ENCODE data around the gene PFN1. TPM values are rescaled to one million over a fixed set of nuclear protein-coding genes. Genes with fewer than 3 reads are reported as not detected.

The PFN1 gene
- total and polyA plus RNA-seq, 9 of the 15 experiments (the other 6 are each of a cell fraction or from before 2014, with no cell fraction given) = 60.5 to 1,479 (median 456) TPM

- TF ChIP-seq ZNF586 (CRISPR knock-in tag; conservative IDR thresholded peaks at IDR 0.05) (no peak), SRSF9 (IDR thresholded peaks at IDR 0.05; ENCODE audit: borderline replicate concordance, low read depth, low read length) (no peak), RERE (CRISPR knock-in tag; IDR thresholded peaks at IDR 0.05; ENCODE audit: borderline replicate concordance) (no peak), ZNF23 (CRISPR knock-in tag; IDR thresholded peaks at IDR 0.05) (no peak), E2F3 (CRISPR knock-in tag; IDR thresholded peaks at IDR 0.05) (no peak), ZBTB7A (IDR thresholded peaks at IDR 0.05; ENCODE audit: borderline replicate concordance, control insufficient read depth, low read depth, low read length) (peak; percentile 48; the same call in 1 of the 2 replicates), DEAF1 (CRISPR knock-in tag; IDR thresholded peaks at IDR 0.05) (no peak), CREBBP (IDR thresholded peaks at IDR 0.05; ENCODE audit: low read depth, low read length) (no peak), POLR3A (IDR thresholded peaks at IDR 0.05; ENCODE audit: borderline replicate concordance, extremely low read depth, insufficient read depth, insufficient read length) (no peak), NKRF (IDR thresholded peaks at IDR 0.05; ENCODE audit: borderline replicate concordance) (no peak), ELF4 (CRISPR knock-in tag; IDR thresholded peaks at IDR 0.05) (0 out of 2 replicates have a peak, but pooled peaks have one; percentile 42), CEBPB (tag; IDR thresholded peaks at IDR 0.05) (no peak; the same call in 1 of the 2 replicates), MYC (IDR thresholded peaks at IDR 0.05; ENCODE audit: low read depth, low read length) (peak; percentile 75), MYC (CRISPR knock-in tag; IDR thresholded peaks at IDR 0.05; ENCODE audit: borderline replicate concordance, low read depth) (no peak), ZNF12 (CRISPR knock-in tag; IDR thresholded peaks at IDR 0.05) (no peak), ATF7 (IDR thresholded peaks at IDR 0.05) (no peak; the same call in 1 of the 2 replicates), U2AF1 (optimal IDR thresholded peaks at IDR 0.05; ENCODE audit: low read depth, low read length) (no peak)
Measured at GRCh38 chr17:4939796-4940554, 8.4 kb downstream of the PFN1 start, which contains the start of the genes RNF167 and SLC25A11 (continued).
